Activated CD4-positive, alpha-beta T cell treated with anti-CD3 and anti-CD28 coated beads, Interleukin-2, amount 50 U/mL, for 24 hours (primary cell): ENCODE results near the gene TRIM44.
"Not testable (repeated sequence)": the region's sequence is repeated elsewhere in the genome, so short reads cannot be mapped to it uniquely, and the experiment has no call there.

Source experiments
- DNase-seq, 2 donors: peaks; one replicate each; pipeline ENCODE4 v3.0.0-alpha.2; 2020; ENCODE audit warnings: low read depth in 1 of 2, low spot score in 1 of 2

TRIM44 gene

GRCh38 chr11:35846874-35847273, 184.3 kb downstream of the TRIM44 start:
- DNase-seq = no peak

DNA sequence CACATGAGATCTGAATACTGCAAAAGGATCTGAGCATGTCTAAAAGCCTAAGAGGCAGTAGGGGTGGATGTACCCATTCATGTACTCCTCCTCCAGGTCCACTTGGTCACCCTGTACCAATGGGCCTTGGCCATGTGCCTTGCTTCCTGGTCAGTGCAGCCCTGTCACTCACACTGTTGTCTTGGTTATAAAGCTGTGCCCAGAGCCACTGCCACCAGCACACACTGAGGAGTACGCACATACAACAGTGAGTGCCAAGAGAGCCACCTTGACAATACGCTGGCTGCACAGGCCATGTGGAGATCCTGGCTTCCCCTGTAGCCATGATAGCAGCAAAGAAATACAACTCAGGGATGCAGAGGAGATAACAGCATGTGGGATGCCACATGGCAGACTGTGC, 184.9 kb downstream of the TRIM44 start:
- no peak for DNase-seq

DNA sequence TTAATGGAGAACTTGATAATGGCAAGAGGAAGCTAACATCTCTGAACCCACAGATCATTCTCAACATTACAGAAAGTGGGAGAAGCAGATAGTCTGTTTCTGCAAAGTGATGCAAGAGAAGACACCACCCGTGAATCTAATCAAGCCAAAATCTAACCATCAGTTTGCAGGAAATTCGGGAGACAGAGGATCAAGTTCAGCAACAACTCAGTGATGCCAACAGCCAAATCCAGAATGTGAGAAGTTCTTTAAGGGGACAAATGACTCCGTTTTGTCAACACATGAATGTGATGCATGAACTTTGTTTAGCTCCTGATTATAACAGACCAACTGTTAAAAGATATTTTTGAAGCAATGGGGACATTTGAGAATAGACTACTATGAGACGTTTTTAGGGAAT, 186.0 kb downstream of the TRIM44 start:
- DNase-seq = no peak

DNA sequence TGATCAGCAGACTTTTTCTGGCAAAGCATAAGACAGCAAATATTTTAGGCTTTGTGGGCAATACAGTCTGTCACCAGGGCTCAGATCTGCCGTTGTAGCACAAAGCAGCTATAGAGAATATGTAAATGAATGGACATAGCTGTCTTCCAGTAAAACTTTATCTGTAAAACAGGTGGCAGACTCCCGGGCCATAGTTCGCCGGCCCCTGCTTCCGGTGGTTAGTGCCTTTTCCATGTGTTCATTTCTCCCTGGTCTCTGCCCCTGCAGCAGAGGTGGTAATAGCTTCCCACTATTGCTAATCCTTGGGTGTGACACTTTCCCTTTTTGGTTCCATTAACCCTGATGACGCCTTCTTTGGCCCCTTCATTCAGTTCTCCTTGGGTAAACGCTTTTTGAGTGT, 187.6 kb downstream of the TRIM44 start:
- no peak for DNase-seq

- DNase-seq = no peak
These were observed 188.8 kb downstream of the TRIM44 start for GRCh38 chr11:35851342-35851741.

DNA sequence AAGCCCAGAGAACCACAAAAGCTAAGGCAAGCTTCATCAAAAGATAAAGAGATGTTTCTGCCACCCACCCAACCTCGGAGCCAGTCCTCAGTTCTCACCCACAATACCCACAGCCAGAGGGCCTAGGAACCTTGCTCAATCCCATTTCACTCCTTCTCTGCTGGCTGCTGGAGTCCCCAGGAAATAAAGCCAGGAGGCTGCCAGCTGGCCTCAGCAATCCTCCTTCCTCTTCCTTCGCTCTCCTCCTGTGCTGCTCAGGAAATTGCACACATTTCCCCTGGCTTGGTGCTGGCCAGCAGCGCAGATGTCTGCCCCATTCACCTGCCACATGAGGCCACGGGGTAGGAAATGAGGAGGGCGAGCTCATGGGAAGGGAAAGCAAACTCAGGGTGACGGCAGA, 189.5 kb downstream of the TRIM44 start:
- no peak for DNase-seq

DNA sequence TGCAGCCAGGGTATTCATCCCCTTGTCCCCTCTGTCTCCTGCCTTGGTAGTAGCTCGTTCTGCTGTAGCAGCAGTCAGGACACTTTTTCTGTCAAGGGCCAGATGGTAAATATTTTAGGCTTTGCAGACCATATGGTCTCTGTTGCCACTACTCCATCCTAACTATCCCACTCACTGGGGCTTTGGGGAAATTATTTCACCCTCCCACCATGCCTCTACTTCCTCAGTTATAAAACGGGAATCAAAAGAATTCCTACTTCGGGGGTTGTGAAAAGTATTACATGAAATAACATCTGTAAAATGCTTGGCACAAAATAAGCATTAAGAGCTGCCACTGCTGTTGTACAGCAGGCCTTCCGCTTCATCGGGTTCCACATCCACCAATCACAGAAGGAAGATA, 191.4 kb downstream of the TRIM44 start:
- no peak for DNase-seq

DNA sequence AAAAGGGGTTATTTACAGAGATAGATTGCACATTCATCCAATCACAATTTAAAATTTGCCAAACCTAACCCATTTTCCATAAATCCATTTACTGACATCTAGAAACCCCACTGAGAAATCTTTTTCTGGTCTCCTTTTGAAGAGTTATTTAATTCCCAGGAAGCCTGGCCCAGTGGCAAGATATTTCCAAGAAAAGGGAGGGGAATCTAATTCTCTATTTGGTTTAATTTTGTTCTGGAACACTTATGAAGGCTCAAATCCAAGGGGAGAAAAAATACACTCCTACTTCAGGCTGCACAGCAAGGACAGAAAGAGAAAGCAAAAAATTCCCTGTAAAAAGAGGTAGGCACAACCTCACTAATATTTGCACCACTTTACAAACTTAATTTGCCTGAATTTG, 193.1 kb downstream of the TRIM44 start:
- no peak for DNase-seq

DNA sequence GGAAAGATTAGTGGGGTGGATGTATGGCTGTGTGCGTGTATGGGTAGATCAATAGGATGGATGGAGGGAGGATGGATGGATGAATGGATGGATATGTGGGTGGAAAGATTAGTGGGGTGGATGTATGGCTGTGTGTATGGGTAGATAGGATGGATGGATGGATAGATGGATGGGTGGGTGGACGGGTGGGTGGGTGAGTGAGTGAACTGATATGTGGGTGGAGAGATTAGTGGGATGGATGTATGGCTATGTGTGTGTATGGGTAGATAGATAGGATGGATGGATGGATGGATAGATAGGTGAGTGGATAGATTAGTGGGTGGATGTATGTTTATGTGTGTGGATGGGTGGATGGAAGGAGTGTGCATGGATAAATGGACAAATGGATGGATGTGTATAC, 193.7 kb downstream of the TRIM44 start:
- DNase-seq = no peak

DNA sequence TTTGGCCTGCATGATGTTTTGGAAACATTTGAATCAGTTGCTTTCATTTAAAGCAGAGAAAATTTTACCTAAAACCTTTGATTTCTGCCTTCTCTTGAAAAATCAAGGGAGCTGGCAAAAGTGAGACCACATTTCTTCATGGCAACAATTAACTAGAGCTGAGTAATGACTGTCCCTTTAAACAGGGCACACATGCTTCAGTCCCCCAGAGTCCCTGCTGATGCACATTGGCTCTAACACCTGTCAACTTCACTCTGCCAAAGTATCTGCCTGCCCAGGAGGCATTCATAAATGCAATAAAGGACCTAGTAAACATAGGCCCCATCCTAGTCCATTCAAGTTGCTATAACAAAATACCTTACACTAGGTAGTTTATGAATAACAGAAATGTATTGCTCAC, 194.2 kb downstream of the TRIM44 start:
- no peak for DNase-seq

GRCh38 chr11:35857922-35858321, 195.3 kb downstream of the TRIM44 start:
- no peak for DNase-seq

GRCh38 chr11:35859301-35859700, 196.7 kb downstream of the TRIM44 start:
- DNase-seq = no peak

- not testable (repeated sequence) for DNase-seq
These were observed 197.6 kb downstream of the TRIM44 start for GRCh38 chr11:35860194-35860593.

- no peak for DNase-seq
These were observed 198.6 kb downstream of the TRIM44 start for GRCh38 chr11:35861191-35861590.

DNA sequence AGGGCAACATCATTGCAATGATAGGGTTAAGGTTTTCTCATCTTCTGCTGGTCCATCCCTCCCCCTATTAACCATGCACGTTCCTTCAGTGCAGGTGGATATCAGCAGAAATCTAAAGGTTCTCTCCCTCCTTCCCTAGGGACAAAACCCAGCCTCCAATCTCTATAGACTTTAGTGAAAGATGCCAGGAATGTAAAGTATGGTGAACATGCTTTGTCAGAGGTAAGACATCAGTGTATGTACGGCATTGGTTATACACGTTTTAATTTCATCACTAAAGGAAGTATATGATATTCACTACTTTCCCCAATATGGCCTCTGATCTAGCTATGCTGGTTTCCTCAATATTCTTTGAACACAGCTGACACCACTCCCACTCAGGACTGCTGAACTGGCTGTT, 200.1 kb downstream of the TRIM44 start:
- no peak for DNase-seq

DNA sequence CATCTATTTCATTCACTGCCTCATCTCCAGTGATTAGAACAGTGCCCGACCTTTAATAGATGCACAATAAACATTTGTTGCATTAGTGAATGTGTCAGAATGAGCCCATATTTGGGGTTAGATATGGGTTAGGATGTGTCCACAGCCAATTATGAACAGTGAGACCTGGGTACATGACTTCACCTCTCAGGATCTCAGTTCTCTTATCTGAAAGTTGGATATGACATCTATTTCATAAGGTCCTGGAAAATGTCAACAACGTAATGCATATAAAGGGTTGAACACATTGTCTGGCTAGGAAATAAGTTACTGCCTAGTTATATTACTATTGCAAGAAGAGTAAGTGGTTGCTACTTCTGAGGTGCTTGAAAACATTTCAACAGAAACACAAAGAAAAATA, 201.6 kb downstream of the TRIM44 start:
- DNase-seq = no peak

DNA sequence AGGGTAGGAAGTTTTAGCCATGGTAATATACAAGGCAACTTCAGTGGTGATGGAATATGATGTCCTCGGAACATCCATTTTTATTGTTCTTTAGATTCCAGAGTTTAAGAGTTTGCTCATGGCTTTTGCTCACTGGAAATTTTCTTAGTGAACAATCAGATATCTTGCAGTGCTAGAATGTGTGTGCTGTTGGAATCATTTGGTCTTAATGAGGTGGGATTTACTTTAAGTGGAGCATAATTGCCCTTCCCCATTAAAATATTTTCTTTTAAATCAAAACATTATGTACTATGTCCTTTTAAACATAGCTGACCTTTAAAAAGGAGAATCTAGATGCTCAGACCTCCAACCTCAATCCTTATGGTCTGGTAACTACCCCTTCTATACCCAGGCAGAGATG, 204.0 kb downstream of the TRIM44 start:
- no peak for DNase-seq
